NCI-H2171 (cell line): ENCODE measurements around the gene FAM234B.
A peak's percentile ranks its signal among the peaks of the same experiment; 100 is the strongest.
"Not testable (repeated sequence)": the region's sequence is repeated elsewhere in the genome, so short reads cannot be mapped to it uniquely, and the experiment has no call there.

Experiments used
- DNase-seq: peaks from one replicate; lab custom pipeline; 2025; lab: John Stamatoyannopoulos, UW

The FAM234B gene

DNA sequence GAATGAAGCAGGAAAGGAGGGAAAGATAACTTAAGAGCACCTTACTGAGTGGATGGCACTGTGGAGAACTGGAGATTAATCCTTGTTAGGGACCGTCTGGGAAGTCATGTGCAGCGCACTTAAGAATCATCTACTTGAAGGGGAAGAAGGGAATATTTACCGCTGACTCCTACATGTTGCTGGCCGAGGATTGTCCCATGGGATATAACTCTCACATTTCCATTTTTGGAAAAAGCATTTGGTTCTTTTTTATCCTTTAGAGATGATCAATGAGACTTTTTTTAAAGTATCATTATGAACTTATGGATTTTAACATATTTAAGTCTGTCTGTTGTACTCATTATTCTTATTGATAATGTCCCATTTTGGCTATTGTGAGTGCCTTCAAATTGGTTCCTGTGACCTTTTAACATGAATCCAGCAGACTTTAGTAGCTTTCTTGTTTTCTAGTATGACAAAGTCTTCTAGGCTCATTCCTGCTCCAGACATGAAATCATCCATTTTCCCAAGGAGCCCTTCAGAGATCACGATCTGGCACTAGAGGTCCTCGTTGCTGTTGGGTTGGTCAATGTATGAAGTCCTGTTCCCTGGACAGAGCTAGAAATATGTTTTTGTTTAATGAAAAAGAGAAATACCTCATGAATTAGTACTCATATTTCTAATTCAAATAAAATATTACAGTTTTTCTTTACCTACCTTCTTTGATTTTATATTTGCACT, 20.2 kb upstream of the FAM234B start:
- DNase-seq: no peak

DNA sequence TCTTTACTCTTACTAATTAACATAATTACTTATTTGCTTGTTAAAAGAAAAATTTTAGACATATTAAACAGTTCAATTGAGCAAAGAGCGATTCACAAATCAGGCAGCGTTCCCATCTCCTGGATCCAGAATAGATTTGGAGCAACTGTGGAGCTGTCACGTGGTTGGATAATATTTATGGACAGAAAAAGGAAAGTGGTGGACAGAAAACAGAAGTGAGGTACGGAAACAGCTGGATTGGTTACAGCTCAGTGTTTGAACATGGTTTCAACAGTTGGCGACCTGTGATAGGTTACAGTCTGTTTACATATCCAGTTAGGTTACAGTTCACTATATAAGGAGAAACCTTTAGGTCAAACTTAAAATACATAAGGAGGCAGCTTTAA, 19.7 kb upstream of the FAM234B start:
- no peak for DNase-seq

DNA sequence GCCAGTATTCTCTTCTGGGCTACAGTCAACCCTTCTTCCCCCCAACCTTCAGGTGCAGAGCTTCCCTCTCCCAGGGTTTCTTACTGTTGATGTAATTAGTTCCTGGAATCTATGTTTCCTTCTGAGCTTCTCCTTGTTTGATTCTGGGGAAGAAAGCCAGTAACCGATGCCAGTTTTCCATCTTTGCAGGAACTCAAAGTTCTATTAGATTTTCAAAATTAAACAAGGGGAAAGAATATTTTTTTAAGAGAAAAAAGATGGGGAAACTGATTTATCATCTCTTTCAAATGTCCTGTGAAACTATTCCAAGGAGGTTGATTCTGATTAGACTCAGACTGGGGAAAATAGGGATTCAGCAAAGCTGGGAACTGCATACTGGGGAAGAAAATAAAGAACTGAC, 17.9 kb upstream of the FAM234B start:
- DNase-seq: no peak

DNA sequence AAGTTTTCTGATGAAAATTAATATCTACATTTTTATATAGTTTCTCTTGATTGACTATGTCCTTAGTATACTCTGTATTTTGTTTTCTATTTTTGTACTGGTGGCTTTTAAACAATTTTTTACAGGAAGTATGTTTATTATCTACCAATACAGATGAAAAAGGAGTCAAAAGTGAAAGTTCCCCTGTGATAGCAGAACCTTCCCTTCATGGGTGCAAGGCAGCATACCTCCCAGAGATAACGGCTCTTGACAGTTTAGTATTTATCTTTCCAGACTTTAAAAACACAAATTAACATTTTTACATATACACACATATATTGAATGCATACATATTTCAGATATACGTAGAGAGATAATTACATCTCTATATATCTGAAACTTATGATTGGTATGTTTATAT, 17.1 kb upstream of the FAM234B start:
- no peak for DNase-seq

DNA sequence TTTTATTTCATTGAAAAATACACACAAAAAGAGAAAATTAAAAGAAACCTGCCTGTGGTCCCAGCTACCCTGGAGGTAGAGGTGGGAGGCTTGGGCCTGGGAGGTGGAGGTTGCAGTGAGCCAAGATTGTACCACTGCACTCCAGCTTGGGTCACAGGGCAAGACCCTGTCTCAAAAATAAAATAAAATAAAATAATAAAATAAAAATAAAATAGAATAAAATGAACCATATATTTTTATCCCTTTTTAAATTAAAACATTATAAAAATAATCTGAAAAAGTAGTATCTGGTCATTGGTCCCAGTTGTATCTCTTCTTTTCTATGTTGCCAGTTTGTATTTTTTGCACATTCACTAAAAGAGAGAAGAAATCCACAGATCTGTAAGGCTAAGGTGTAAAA, 16.7 kb upstream of the FAM234B start:
- no peak for DNase-seq

DNA sequence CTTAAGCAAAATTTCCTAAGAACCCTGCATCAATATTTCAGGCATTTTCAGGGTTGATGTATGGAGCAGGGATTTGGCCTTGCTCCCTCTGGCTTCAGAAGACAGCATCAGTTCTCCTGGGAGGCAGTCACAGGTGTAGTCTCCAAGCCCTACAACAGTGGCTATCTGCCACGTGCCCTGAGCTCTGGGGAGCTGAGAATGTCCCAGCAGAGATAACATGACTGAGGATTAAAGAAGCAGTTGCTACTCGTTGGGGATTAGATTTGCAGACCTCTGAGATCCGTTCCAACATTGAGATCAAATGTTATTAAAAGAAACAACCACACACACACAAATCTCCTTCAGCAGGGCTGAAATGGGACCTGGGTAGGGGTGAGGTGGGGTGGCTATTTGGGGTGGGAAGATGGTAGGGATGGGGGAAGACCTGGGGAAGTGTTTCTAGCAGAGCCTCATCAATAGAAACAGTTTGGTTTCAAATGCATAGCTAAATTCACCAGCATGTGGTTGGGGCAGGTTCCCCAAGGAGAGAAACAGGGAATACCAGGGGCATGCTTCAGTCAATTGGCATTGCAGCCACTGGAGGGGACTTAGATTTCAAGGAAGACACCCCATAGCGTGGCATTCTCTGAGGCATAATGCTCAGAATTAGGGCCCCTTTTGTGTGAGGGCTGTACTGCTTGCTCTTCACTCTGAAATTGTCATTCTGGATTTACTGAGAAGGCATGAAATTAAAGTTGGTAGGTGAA, 15.2 kb upstream of the FAM234B start:
- DNase-seq: no peak

DNA sequence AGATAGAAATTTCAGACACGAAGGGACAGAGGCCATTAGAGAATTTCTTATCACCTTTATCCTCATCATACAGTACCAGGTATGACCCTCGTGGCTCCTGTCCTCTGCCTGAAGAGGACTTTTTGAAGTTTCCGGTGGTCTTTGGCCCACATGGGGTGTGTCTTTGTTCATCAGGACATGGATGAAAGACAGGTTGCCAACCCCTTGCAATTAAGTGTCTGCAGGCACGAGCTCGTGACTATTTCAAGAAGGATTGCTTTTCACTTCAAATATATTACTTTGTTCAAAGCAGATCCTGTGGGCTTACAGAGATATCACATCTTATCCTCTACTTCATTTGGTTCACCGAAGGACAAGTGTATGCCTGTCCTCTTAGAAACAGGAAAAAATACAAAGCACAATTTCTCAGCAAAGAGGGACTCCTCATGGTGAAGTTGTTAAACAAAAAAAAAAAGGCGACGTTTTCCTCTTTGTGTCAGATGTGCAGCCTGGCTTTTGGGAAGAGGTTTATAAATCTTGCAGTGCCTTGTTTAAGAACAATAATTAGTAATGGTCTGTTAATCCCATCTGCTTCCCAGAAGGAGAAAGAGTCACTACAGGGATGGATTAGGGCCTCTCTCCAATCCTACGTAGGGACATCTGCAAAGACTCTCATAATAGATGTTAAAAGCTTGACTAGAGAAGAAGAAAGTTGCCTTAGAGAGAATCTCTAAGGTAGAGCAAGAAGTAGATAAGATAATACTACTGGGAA, 13.5 kb upstream of the FAM234B start:
- DNase-seq: peak; percentile 5

DNA sequence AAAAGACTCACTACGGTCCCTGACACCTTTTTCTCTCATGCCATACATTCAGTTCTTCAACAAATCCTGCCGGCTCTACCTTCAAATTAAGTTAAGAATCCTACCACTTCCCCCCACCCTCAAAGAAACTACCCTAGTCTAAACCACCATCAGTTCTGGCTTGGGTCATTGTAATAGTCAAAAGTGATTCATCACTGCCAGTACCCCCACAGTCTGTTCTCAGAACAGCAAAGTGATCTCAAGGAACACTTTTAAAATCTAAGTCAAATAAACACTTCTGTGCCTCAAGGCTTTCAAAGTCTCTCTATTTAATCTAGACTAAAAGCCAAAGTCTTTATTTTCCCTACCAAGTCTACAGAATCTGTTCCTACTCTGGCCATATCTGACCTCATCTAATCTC, 12.0 kb upstream of the FAM234B start:
- no peak for DNase-seq

DNA sequence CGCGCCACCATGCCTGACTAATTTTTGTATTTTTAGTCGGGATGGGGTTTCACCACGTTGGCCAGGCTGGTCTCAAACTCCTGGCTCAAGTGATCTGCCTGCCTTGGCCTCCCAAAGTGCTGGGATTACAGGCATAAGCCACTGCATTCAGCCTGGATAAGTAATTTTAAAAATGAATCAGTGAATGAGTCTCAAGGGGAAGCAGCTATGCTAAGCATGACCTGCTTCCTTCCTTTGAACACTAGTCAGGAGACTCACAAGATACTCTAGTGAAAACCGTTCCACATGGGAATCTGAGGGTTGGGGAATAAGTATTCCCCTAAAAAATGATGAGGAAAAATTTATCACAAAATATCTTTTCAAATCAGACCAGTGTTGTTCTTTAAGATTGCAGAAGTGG, 10.7 kb upstream of the FAM234B start:
- no peak for DNase-seq

DNA sequence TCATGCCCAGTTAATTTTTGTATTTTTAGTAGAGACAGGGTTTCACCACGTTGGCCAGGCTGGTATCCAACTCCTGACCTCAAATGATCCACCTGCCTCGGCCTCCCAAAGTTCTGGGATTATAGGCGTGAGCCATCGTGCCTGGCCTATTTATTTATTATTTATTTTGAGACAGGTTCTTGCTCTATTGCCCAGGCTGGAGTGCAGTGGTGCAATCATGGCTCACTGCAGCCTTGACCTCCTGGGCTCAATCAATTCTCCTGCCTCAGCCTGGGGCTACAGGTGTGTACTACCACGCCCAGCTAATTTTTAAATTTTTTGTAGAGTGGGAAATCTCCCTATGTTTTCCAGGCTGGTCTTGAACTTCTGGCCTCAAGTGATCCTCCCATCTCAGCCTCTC, 8.8 kb upstream of the FAM234B start:
- DNase-seq: not testable (repeated sequence)

DNA sequence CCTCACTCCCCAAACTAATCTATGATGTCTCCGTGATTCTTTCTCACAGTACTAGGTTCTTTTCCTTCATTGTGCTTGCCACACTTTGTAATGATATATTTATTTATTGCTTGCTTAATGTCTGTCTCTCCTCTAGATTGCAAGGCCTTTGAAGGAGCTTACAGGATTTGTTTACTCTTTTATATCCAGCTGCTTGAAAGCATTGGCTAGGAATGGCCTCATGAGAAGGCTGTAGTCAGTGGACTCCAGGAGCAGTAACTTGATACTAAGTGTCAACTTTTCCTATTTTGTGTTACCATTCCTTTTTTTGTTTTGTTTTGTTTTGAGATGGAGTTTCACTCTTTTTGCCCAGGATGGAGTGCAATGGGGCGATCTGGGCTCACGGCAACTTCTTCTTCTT, 7.3 kb upstream of the FAM234B start:
- no peak for DNase-seq

DNA sequence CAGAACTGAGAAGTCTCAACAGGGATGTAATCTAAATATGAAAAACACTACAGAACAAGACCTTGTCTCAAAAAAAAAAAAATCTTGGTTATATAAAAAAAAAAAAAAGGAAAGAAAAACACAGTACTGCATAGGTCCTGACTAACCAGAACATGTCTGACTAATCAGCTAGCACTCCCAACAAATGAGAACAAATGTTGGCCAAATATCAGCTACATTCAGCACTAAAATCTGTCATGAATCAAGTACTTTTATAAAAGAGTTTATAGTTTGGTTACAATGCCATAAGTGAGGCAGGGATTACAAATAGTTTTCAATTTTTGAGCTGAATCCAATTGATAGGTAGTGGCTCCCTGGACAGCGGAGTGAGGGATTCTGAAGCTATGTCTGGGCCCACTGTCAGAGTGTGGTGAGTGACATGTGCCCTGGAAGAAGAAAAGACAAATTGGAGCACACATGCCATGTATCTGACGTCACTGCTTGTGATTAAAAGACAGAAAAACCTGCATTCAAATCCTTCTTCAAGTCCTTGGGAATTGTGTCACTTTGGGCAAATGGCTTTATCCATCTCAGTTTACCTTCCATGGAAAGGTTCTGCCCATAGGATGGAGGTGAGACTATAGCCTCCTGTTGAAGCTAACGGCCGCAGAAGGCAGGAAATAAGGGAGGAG, 5.6 kb upstream of the FAM234B start:
- no peak for DNase-seq

DNA sequence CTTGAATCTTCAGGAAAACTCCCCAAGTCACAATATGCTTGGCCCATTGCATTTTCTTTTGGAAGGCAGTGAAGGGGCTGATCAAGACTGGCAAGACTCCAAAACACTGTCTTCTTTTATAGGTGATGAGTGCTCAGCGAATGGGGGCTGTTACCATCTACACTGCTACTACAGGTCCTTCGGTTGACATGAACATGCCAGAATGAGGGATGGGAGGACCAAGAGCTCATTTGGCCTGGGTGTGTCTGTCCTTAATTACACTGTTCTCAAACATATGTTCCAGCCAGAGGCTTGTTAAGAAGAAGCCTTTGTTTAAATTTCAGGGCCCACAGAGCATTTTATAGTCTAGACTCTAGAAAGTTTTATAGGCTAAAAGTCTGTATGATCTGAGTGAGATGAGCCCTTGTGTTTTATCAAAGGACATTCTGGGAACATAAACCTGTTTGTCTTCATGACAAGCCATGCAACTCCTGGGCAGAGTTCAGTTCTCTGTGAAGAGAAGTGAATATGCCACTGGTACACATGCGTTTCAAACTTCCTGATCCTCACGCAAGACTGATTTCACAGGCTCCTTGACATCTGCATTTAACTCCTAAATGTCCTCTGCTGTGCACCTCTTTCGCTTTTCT, 4.7 kb upstream of the FAM234B start:
- DNase-seq: no peak

DNA sequence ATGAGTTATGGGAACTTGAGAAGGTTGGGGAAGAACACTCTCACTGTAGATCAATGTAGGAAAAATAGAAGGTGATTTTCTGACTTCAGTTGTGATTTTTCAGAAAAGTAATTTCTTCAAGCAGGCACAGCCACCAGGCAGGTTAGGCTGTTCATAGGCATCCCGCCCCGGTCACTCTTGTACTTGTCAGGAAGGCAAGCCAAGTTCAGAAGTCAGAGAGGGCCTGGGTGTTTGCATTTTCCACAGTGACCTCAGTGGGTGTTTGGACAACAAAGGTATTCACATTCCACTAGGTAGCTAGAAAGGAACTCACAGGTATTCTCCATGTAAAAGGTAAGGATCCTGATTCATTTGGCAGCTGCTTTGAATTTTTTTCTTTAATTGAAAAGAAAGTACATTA, 3.0 kb upstream of the FAM234B start:
- DNase-seq: no peak

DNA sequence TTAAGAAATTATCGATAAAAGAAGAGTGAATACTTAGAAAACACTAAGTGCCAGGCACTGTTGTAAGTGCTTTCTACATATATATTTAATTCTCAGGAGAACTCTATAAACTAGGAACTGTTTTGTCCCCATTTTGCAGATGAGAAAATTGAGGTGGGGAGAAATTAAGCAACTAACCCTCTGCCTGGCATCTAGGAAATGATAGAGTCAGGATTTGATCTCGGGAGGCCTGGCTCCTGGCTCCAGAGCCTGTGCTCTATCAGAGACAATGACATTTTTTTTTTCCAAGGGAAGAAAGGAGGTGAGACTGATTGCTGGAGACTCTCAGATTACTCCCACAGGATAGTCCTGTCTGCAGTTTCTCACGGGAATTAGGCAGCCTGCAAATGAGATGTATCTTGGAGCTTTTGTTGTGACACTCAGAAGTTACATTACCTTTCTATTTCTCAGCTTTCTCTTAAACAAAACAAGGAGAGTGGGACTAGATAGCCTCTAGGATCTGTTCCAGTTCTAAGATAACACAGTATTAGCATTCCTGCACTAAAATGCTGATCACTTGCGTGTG, 1.4 kb upstream of the FAM234B start:
- no peak for DNase-seq

DNA sequence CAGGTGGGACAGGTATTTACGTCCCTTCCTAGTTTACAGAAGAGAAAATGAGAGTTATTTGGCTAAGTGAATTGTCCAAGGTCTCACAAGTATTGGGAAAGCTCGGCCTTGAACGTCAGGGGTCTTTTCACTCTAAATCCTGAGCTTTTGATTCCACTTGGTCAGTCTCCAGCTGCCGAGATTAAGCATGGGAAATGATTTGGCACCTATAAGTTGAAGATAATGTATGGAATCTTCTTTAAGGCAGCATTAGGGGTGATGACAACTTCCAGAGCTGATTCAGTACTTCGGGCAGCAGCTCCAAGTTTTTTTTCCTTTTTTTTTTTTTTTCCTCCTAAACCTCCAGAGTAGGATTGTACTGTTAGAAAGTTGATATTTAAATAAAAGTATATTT, 722 bp downstream of the FAM234B start:
- DNase-seq: no peak

DNA sequence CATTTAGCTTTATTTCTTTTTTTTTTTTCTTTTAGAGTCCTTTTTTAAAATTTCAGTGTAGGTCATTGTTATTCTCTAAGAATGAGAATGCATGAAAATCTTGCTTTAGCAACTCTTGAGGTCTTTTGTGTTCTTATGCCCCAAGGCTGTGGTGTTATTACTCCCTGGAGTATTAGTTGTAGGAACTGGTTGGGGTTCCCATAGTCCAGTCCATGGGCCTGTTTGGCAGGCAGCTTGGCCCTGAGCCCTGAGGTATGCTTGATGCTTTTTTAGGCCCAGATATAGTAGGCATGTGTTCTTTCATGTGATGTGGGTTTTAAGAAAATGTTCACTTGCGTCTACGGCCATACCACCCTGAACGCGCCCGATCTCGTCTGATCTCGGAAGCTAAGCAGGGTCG, 1.6 kb downstream of the FAM234B start:
- no peak for DNase-seq

DNA sequence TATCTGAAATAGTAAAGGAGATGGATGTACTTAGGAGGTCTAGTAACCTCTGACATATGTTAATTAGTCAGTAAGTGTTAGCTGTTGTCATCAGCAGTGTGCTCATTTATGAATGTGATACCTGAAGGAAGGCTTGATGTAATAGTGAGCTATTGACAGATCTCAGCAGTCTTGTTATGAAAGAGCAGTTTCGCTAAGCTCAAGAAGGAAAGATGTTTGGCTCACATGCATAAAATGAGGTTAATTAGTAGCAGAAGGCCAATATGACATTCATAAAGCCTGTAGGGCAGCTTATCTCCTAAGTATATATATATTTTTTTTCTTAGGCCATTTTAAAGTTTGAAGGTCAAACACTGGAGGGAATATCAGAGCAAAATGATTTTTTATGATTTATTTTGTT, 2.8 kb downstream of the FAM234B start:
- no peak for DNase-seq

DNA sequence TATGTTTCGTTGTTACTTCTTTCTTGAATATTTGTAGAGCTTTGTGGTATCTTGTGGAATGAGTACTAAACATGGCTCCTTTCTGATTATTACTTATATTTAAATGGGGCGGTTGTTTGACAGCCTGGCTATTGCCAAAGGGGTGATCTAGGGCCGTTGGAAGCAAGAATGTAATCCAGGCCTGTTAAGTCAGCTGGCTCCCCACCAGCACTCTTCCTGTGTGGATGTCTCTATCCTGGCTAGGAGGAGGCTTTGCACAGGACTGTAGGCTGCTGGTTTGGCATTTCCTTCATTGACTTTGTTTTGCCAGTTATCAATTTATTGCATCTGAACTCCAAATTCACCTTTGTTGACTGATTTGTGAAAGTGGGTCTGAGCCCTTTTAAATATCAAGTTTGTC, 5.6 kb downstream of the FAM234B start:
- no peak for DNase-seq

DNA sequence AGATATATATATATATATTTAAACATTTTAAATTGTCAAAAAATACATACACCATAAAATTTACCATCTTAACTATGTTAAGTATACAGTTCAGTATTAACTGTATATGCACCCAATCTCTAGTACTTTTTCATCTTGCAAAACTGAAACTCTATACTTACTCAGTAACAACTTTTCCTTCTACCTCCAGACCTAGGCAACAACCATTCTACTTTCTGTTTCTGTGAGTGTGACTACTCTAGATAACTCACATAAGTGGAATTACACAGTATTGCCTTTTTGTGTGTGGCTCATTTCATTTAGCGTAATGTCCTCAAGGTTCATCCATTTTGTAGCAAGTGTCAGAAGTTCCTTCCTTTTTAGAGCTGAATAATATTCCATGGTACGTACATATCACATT, 8.2 kb downstream of the FAM234B start:
- DNase-seq: no peak

DNA sequence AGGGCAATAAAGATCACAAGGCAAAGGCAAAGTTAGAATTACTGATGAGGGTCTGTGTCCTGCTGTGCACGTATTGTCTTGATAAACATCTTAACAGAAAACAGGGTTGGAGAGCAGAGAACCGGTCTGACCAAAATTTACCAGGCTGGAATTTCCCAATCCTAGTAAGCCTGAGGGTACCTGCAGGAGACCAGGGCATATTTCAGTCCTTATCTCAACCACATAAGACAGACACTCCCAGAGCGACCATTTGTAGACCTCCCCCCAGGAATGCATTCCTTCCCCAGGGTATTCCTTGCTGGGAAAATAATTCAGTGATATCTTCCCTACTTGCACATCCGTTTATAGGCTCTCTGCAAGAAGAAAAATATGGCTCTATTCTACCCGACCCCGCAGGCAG, 9.4 kb downstream of the FAM234B start:
- DNase-seq: not testable (repeated sequence)

DNA sequence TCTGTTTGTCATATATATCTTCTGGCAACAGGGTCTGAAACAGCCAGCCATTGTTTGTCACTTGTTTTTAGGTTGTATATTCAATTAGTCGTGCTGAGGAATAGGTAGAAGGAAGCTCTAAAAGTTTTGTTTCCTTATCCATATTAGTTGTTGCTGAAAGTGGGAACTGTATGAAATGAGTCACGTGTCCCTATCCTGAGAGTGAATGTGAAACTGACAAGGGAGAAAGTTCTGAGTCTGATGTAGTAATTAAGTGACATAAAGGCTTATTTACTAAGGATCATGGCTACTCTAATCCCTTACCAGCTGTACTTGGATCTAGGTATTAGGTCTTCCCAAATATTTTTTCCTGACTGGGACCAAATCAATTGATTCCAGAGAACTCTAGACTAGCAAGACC, 16.4 kb downstream of the FAM234B start:
- DNase-seq: no peak
